IMR-90 (cell line): Measurements from ENCODE around the gene MAP3K5. TPM values are rescaled to one million over a fixed set of nuclear protein-coding genes. Genes with fewer than 3 reads are reported as not detected.

Experiments
- ATAC-seq: fragments of 200-7000 bp; cut with Tn5 transposase; 2 replicates; pipeline ENCODE4 v1.9.1; 2020; ENCODE audit warnings: low read depth, mild to moderate bottlenecking, moderate library complexity
- BruUV-seq: library from RNA; stranded (reverse); fragments of 400-500 nt; replicated peaks from 2 replicates; lab custom pipeline; 2021; lab: Mats Ljungman, UMichigan
- CTCF ChIA-PET: fragments of 300-600 bp; formaldehyde crosslinking; extraction: SDS; loops from one replicate; lab custom pipeline; 2021; ENCODE audit warnings: antibody characterized with exemption; lab: Yijun Ruan, JAX
- POLR2A ChIA-PET: fragments of 300-600 bp; sonication (Branson Sonifier 250); formaldehyde crosslinking; loops from one replicate; lab custom pipeline; 2022; ENCODE audit warnings: antibody characterized with exemption; ENCODE audit not compliant: unreplicated experiment; lab: Charles Lee
- DNase-seq: peaks from one replicate; pipeline ENCODE4 v3.0.0; 2013
- H2AFZ ChIP-seq: replicated peaks from 2 replicates; pipeline ENCODE3; 2013; ENCODE audit warnings: low read length, mild to moderate bottlenecking; ENCODE audit not compliant: poor library complexity
- H2AK5ac ChIP-seq: 2 replicates; pipeline ENCODE4 v1.6.1; 2013; ENCODE audit warnings: low read depth, low read length, inconsistent platforms
- H2AK9ac ChIP-seq: replicated peaks from 2 replicates; pipeline ENCODE3; 2013; ENCODE audit warnings: mild to moderate bottlenecking, low read depth, low read length, moderate library complexity; ENCODE audit not compliant: poor library complexity
- H2BK120ac ChIP-seq: 2 replicates; pipeline ENCODE4 v1.6.1; 2013; ENCODE audit warnings: low read depth, low read length, inconsistent platforms
- H2BK15ac ChIP-seq: 3 replicates; pipeline ENCODE4 v1.6.1; 2013; ENCODE audit warnings: low read depth, low read length, inconsistent platforms
- H2BK20ac ChIP-seq: 2 replicates; pipeline ENCODE4 v1.6.1; 2013; ENCODE audit warnings: low read depth, mild to moderate bottlenecking, inconsistent platforms, low read length, moderate library complexity
- H2BK5ac ChIP-seq: 2 replicates; pipeline ENCODE4 v1.6.1; 2013; ENCODE audit warnings: mild to moderate bottlenecking, low read depth, low read length, inconsistent platforms; ENCODE audit not compliant: poor library complexity, severe bottlenecking
- H3K14ac ChIP-seq: replicated peaks from 2 replicates; pipeline ENCODE4 v1.6.1; 2013; ENCODE audit warnings: low read depth, low read length, inconsistent platforms
- H3K18ac ChIP-seq: 2 replicates; pipeline ENCODE4 v1.6.1; 2013; ENCODE audit warnings: low read depth, low read length, control low read depth
- H3K23ac ChIP-seq: 2 replicates; pipeline ENCODE4 v1.6.1; 2013; ENCODE audit warnings: low read depth, low read length, inconsistent platforms
- H3K27ac ChIP-seq: 2 replicates; pipeline ENCODE4 v1.5.1; 2013; ENCODE audit warnings: mild to moderate bottlenecking, control low read depth, low read length; ENCODE audit not compliant: insufficient read depth
- H3K27me3 ChIP-seq: 2 replicates; pipeline ENCODE4 v1.6.1; 2013; ENCODE audit warnings: low read length; ENCODE audit not compliant: control insufficient read depth, insufficient read depth
- H3K36me3 ChIP-seq: 2 replicates; pipeline ENCODE4 v1.6.1; 2013; ENCODE audit warnings: low read length, mixed read lengths; ENCODE audit not compliant: control insufficient read depth, insufficient read depth
- H3K4ac ChIP-seq: 2 replicates; pipeline ENCODE4 v1.6.1; 2013; ENCODE audit warnings: low read depth, low read length, inconsistent platforms
- H3K4me1 ChIP-seq: 2 replicates; pipeline ENCODE4 v1.6.1; 2013; ENCODE audit warnings: low read length, mixed read lengths; ENCODE audit not compliant: control insufficient read depth, insufficient read depth
- H3K4me2 ChIP-seq: 2 replicates; pipeline ENCODE4 v1.6.1; 2013; ENCODE audit warnings: low read depth, mild to moderate bottlenecking, control low read depth, low read length, moderate library complexity
- H3K4me3 ChIP-seq: 2 replicates; pipeline ENCODE4 v1.5.1; 2013; ENCODE audit warnings: low read depth, mild to moderate bottlenecking, control low read depth, low read length, moderate library complexity; ENCODE audit not compliant: insufficient read depth
- H3K56ac ChIP-seq: 2 replicates; pipeline ENCODE4 v1.6.1; 2013; ENCODE audit warnings: low read length, inconsistent platforms; ENCODE audit not compliant: insufficient read depth; ENCODE audit errors: extremely low read depth
- H3K79me1 ChIP-seq, 2 experiments: 2 replicates each; pipeline ENCODE4 v1.6.1; 2013; ENCODE audit warnings: low read length in 2 of 2, inconsistent platforms in 1 of 2, low read depth in 1 of 2
- H3K9ac ChIP-seq: 2 replicates; pipeline ENCODE4 v1.6.1; 2013; ENCODE audit warnings: low read depth, low read length, control low read depth
- H3K9me1 ChIP-seq: 2 replicates; pipeline ENCODE4 v1.6.1; 2013; ENCODE audit warnings: low read length, inconsistent platforms; ENCODE audit not compliant: insufficient read depth
- H3K9me3 ChIP-seq: 2 replicates; pipeline ENCODE4 v1.6.1; 2013; ENCODE audit warnings: low read length; ENCODE audit not compliant: control insufficient read depth, insufficient read depth
- H4K20me1 ChIP-seq: 2 replicates; pipeline ENCODE4 v1.6.1; 2013; ENCODE audit warnings: low read length, inconsistent platforms; ENCODE audit not compliant: insufficient read depth
- H4K5ac ChIP-seq: 2 replicates; pipeline ENCODE4 v1.6.1; 2013; ENCODE audit warnings: mild to moderate bottlenecking, low read depth, low read length, control low read depth
- H4K8ac ChIP-seq, 2 experiments: 2 replicates each; pipeline ENCODE4 v1.6.1; 2013; ENCODE audit warnings: low read depth in 2 of 2, low read length in 2 of 2, control low read depth in 1 of 2, inconsistent platforms in 1 of 2
- H4K91ac ChIP-seq: 2 replicates; pipeline ENCODE4 v1.6.1; 2013; ENCODE audit warnings: low read depth, low read length, inconsistent platforms; ENCODE audit not compliant: insufficient read depth
- BHLHE40 ChIP-seq: fragments of 150-350 bp; IDR thresholded peaks from 2 replicates; pipeline ENCODE4 v1.6.1; 2016; ENCODE audit warnings: mild to moderate bottlenecking, low read depth, low read length
- CEBPB ChIP-seq: IDR thresholded peaks from 2 replicates; pipeline ENCODE4 v1.6.1; 2012; ENCODE audit warnings: low read depth, low read length, improper control_type of control experiment
- CHD1 ChIP-seq: IDR thresholded peaks from 2 replicates; pipeline ENCODE4 v1.6.1; 2012; ENCODE audit warnings: low read depth, low read length, improper control_type of control experiment
- FOS ChIP-seq: fragments of 150-350 bp; IDR thresholded peaks from 2 replicates; pipeline ENCODE4 v1.6.1; 2016; ENCODE audit warnings: low read depth, low read length
- MAFK ChIP-seq: IDR thresholded peaks from 2 replicates; pipeline ENCODE4 v1.6.1; 2012; ENCODE audit warnings: low read depth, low read length, improper control_type of control experiment
- MAZ ChIP-seq: IDR thresholded peaks from 2 replicates; pipeline ENCODE4 v1.6.1; 2012; ENCODE audit warnings: low read depth, mild to moderate bottlenecking, low read length, improper control_type of control experiment, moderate library complexity, borderline replicate concordance
- NFE2L2 ChIP-seq: fragments of 150-350 bp; IDR thresholded peaks from 2 replicates; pipeline ENCODE4 v1.6.1; 2016; ENCODE audit warnings: low read depth, mild to moderate bottlenecking, low read length
- RAD21 ChIP-seq: IDR thresholded peaks from 2 replicates; pipeline ENCODE4 v1.6.1; 2012; ENCODE audit warnings: low read length, improper control_type of control experiment
- RFX5 ChIP-seq: IDR thresholded peaks from 2 replicates; pipeline ENCODE4 v1.8.0; 2012; ENCODE audit warnings: low read depth, mild to moderate bottlenecking, low read length, moderate library complexity
- WGBS, 2 experiments: methylation state at CpG; one replicate each; pipeline versions ENCODE4 v1.1.5 to v1.1.7; 2013; ENCODE audit warnings: missing lambda C conversion rate in 2 of 2; ENCODE audit not compliant: insufficient read length in 1 of 2; ENCODE audit errors: extremely low coverage in 2 of 2; 5-methylcytosine and 5-hydroxymethylcytosine counted together
- dilution Hi-C: fragments of 300-500 bp; cut with HindIII; formaldehyde crosslinking; loops from one replicate; pipeline ENCODE4 v1.14.3; 2018; ENCODE audit warnings: low sequenced_read_pairs; ENCODE audit not compliant: unreplicated experiment
- in situ Hi-C: fragments of 300-500 bp; cut with MboI; formaldehyde crosslinking; loops from 3 replicates; pipeline ENCODE4 v1.14.3; 2019; ENCODE audit warnings: low sequenced_read_pairs, inconsistent platforms, mixed read lengths
- intact Hi-C: fragments of 100-400 bp; cut with micrococcal nuclease; formaldehyde crosslinking; loops from 2 replicates; pipeline ENCODE4 v1.10.0; 2022
- polyA plus RNA-seq, 3 experiments: library from polyadenylated mRNA; depleted of rRNA; stranded (reverse); fragments of >200 nt; gene quantifications; 2 replicates each; pipeline ENCODE4 v1.2.3, GENCODE V29; 2012; ENCODE audit warnings: low replicate concordance in 1 of 3
- total RNA-seq: library from RNA; depleted of rRNA; stranded (reverse); fragments of >200 nt; gene quantifications from 2 replicates; pipeline ENCODE4 v1.2.3, GENCODE V29; 2012
- TF ChIP-seq, protein P1 (sequence below): conservative IDR thresholded peaks from 2 replicates; pipeline ENCODE4 v1.5.1; 2012; ENCODE audit warnings: mild to moderate bottlenecking, low read depth, low read length, improper control_type of control experiment
- TF ChIP-seq, protein P2 (sequence below): fragments of 150-350 bp; IDR thresholded peaks from 2 replicates; pipeline ENCODE4 v1.6.1; 2017; ENCODE audit warnings: mild to moderate bottlenecking, antibody characterized with exemption, low read length, low read depth

MAP3K5 gene
- total and polyA plus RNA-seq, 2 of the 4 experiments (the other 2 are of a cell fraction), result 5.4 to 17.6 TPM

DNA sequence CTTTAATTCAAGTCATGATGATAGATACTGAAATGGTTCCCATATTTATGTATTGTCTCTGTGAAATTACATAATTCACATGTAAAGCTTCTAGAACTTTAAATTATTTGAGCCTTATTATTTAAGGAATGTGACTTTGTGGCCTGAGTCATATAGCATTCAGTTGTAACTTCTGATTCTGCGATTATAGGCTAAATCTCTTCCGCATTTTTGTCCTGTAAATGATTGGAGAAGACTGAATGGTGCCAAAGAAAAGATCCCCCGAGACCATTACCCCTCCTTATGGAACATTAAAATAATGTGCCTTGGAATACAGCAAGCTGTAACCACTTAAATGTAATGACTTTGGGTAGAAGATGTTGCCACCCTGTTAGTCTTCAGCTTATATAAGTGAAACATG is 178.8 kb downstream of the MAP3K5 start:
- H2BK20ac ChIP-seq, result peak overlapping the region; percentile 30
- H2BK5ac ChIP-seq, result peak overlapping the region; percentile 27
- in situ Hi-C loops (no loop called here), intact Hi-C loops (no loop called here), dilution Hi-C loops (no loop called here)
- H3K9me1 ChIP-seq, result peaks cover 11% of the 10 kb centered on the region
- peak overlapping the region; percentile 6; the same call in 1 of the 2 replicates for H2AK5ac ChIP-seq
- TF ChIP-seq CHD1 (no peak), NFE2L2 (no peak), MAFK (no peak), BHLHE40 (no peak), MAZ (no peak), FOS (no peak), CEBPB (no peak), RAD21 (no peak), RFX5 (no peak)
- TF ChIP-seq, protein P1, sequence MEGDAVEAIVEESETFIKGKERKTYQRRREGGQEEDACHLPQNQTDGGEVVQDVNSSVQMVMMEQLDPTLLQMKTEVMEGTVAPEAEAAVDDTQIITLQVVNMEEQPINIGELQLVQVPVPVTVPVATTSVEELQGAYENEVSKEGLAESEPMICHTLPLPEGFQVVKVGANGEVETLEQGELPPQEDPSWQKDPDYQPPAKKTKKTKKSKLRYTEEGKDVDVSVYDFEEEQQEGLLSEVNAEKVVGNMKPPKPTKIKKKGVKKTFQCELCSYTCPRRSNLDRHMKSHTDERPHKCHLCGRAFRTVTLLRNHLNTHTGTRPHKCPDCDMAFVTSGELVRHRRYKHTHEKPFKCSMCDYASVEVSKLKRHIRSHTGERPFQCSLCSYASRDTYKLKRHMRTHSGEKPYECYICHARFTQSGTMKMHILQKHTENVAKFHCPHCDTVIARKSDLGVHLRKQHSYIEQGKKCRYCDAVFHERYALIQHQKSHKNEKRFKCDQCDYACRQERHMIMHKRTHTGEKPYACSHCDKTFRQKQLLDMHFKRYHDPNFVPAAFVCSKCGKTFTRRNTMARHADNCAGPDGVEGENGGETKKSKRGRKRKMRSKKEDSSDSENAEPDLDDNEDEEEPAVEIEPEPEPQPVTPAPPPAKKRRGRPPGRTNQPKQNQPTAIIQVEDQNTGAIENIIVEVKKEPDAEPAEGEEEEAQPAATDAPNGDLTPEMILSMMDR, result no peak
- TF ChIP-seq, protein P2, sequence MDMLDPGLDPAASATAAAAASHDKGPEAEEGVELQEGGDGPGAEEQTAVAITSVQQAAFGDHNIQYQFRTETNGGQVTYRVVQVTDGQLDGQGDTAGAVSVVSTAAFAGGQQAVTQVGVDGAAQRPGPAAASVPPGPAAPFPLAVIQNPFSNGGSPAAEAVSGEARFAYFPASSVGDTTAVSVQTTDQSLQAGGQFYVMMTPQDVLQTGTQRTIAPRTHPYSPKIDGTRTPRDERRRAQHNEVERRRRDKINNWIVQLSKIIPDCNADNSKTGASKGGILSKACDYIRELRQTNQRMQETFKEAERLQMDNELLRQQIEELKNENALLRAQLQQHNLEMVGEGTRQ, result no peak
- no CpG with 5 or more reads among the region's 3 CpGs for WGBS, 2 experiments
- H3K9me3 ChIP-seq, result no peaks in the 10 kb centered on the region
- no peak overlapping the region for H2AK9ac ChIP-seq
- H3K36me3 ChIP-seq, result 0 out of 2 replicates have a peak, but pooled peaks cover 2% of the 10 kb centered on the region
- peak overlapping the region; percentile 70; the same call in 1 of the 2 replicates for H3K18ac ChIP-seq
- H3K4me1 ChIP-seq, result peaks cover 16% of the 10 kb centered on the region
- peaks cover 0 to 22% of the 10 kb centered on the region in 2 experiments for H3K79me1 ChIP-seq
- H3K23ac ChIP-seq, result peak overlapping the region; percentile 5; the same call in 1 of the 2 replicates
- H3K4me3 ChIP-seq, result no peak overlapping the region
- H2AFZ ChIP-seq, result no peak overlapping the region
- no peak for ATAC-seq
- no peaks in the 10 kb centered on the region for H4K20me1 ChIP-seq
- H2BK120ac ChIP-seq, result peak overlapping the region; percentile 48; the same call in 1 of the 2 replicates
- H4K91ac ChIP-seq, result no peak overlapping the region
- H4K8ac ChIP-seq, result peak overlapping the region in 1 of 2 experiments; percentile 6; a peak in 1 of 4 replicates
- peak overlapping the region; percentile 8; the same call in 1 of the 2 replicates for H3K4ac ChIP-seq
- POLR2A ChIA-PET, result no interaction called here
- no peak overlapping the region for H3K56ac ChIP-seq
- H3K9ac ChIP-seq, result no peak overlapping the region
- no peak overlapping the region for H3K4me2 ChIP-seq
- H3K14ac ChIP-seq, result 0 out of 2 replicates have a peak overlapping the region, but pooled peaks have one; percentile 13
- BruUV-seq, result no TSS peak
- peak overlapping the region; percentile 42; the same call in 1 of the 3 replicates for H2BK15ac ChIP-seq
- H3K27ac ChIP-seq, result no peak overlapping the region
- peak; percentile 19 for DNase-seq
- no peaks in the 10 kb centered on the region for H3K27me3 ChIP-seq
- H4K5ac ChIP-seq, result peak overlapping the region; percentile 76; the same call in 1 of the 2 replicates
- CTCF ChIA-PET, result interaction anchor here (0.6 to 1.9 kb wide), 2 partner anchors 103 to 179 kb away, joined by 3 to 8 read pairs; partner anchors contain the start of gene MAP3K5
